Spleen (tissue), 11 donors: ENCODE measurements around the gene HBZ. TPM values are rescaled to one million over a fixed set of nuclear protein-coding genes. Genes with fewer than 3 reads are reported as not detected.

Source experiments
- DNase-seq: peaks from one replicate; pipeline ENCODE4 v3.0.0-alpha.2; 2020
- H3K27ac ChIP-seq, 8 donors: fragments of 200-600 bp; sonication (generic) in 7 of 8; 1 replicate in 4 of 8; 2 replicates in 4 of 8; pipeline versions ENCODE4 v1.5.0 to v1.8.0; 2016 to 2021; ENCODE audit warnings: inconsistent platforms in 4 of 8, mild to moderate bottlenecking in 4 of 8, moderate library complexity in 1 of 8
- H3K27me3 ChIP-seq, 7 donors: fragments of 200-600 bp; sonication (generic) in 6 of 7; replicated peaks in 1 of 7; 1 replicate in 4 of 7; 2 replicates in 3 of 7; pipeline versions ENCODE4 v1.5.0 to v1.8.0; 2016 to 2021; ENCODE audit warnings: inconsistent platforms in 3 of 7, mild to moderate bottlenecking in 1 of 7
- H3K36me3 ChIP-seq, 6 donors: fragments of 200-600 bp; sonication (generic) in 5 of 6; 1 replicate in 4 of 6; 2 replicates in 2 of 6; pipeline versions ENCODE4 v1.5.0 to v1.8.0; 2016 to 2021; ENCODE audit warnings: inconsistent platforms in 2 of 6
- H3K4me1 ChIP-seq, 6 donors: fragments of 200-600 bp; sonication (generic) in 5 of 6; 1 replicate in 3 of 6; 2 replicates in 3 of 6; pipeline versions ENCODE4 v1.5.0 to v1.8.0; 2016 to 2021; ENCODE audit warnings: inconsistent platforms in 3 of 6
- H3K4me3 ChIP-seq, 8 donors: fragments of 200-600 bp; sonication (generic) in 7 of 8; 1 replicate in 4 of 8; 2 replicates in 4 of 8; pipeline versions ENCODE4 v1.5.0 to v1.8.0; 2016 to 2021; ENCODE audit warnings: inconsistent platforms in 4 of 8, mild to moderate bottlenecking in 4 of 8, moderate library complexity in 2 of 8
- H3K9me3 ChIP-seq, 8 donors: fragments of 200-600 bp; sonication (generic) in 7 of 8; 1 replicate in 4 of 8; 2 replicates in 4 of 8; pipeline versions ENCODE4 v1.5.0 to v1.8.0; 2016 to 2021; ENCODE audit warnings: inconsistent platforms in 4 of 8
- CTCF ChIP-seq, 11 experiments: fragments of 200-600 bp in 7 of 11; fragments of 450-650 bp in 4 of 11; sonication (generic) in 4 of 11; IDR thresholded peaks in 8 of 11; conservative IDR thresholded peaks in 3 of 11; 1 replicate in 7 of 11; 2 replicates in 4 of 11; pipeline versions ENCODE4 v1.4.0 to v1.8.0; 2016 to 2021; ENCODE audit warnings: antibody characterized with exemption in 11 of 11, inconsistent platforms in 4 of 11, mild to moderate bottlenecking in 1 of 11
- POLR2A ChIP-seq, 3 donors: fragments of 450-650 bp; IDR thresholded peaks; one replicate each; pipeline ENCODE4 v1.5.1; 2017; ENCODE audit warnings: antibody characterized with exemption in 3 of 3, mild to moderate bottlenecking in 1 of 3
- POLR2AphosphoS5 ChIP-seq, 3 donors: sonication (generic); formaldehyde crosslinking; IDR thresholded peaks; one replicate each; pipeline ENCODE4 v1.5.1; 2017; ENCODE audit warnings: antibody characterized with exemption in 3 of 3
- WGBS, 5 donors: extraction: QIAGEN DNeasy Blood & Tissue Kit in 3 of 5; methylation state at CpG; one replicate each; pipeline versions ENCODE4 v1.1.5 to v1.1.7; 2013 to 2018; 5-methylcytosine and 5-hydroxymethylcytosine counted together
- intact Hi-C: fragments of 100-400 bp; cut with DNase I; formaldehyde crosslinking; loops from one replicate; pipeline ENCODE4 v1.15.0; 2023; ENCODE audit warnings: low total_unique reads
- polyA plus RNA-seq, 3 donors: library from polyadenylated mRNA; stranded (reverse); fragments of 200-250 nt; gene quantifications; one replicate each; pipeline ENCODE4 v1.2.1, GENCODE V29; 2013
- total RNA-seq, 7 donors: library from RNA; depleted of rRNA in 3 of 7; stranded (reverse); fragments of >200 nt in 3 of 7; fragmentation: NEBNext Ultra II Directional in 4 of 7; extraction: Animal tissue kit (Norgen Biotek cat#: 25700) in 4 of 7; gene quantifications; one replicate each; pipeline versions ENCODE4 v1.1.0 to v1.2.1, GENCODE V29; 2016 to 2021
- donor health status: healthy with polysubstance abuse.
- donor health status: DM: no; HTN: no; CAD: no; lungs with moderate emphysema.
- donor health status: DM: no; HTN: no; CAD: no.
- donor health status: Bipolar disorder and iron deficiency.
- donor health status: healthy.
- donor health status: DM: no; HTN: no; CAD: no.
- donor health status: DM: yes; HTN: yes; CAD: no.

Gene HBZ
- total and polyA plus RNA-seq, 10 donors = 0.16 to 1.2 TPM; not detected in 8

GRCh38 chr16:164827-165538, 12.5 kb downstream of the HBZ start:
- peak overlapping the region in 3 of 8 donors; percentile 27 to 61 (median 33) for H3K4me3 ChIP-seq
- DNase-seq = no peak
- TF ChIP-seq POLR2A (IDR thresholded peaks at IDR 0.05) (no peak), CTCF (IDR thresholded peaks at IDR 0.05 in 8 of 11, conservative IDR thresholded peaks at IDR 0.05 in 3 of 11) (no peak), POLR2AphosphoS5 (IDR thresholded peaks at IDR 0.05) (no peak)
- 2 to 5% (median 3%) methylated on average over 9 to 55 of the region's 77 CpGs for WGBS, 5 donors
- no peaks in the 10 kb centered on the region for H3K9me3 ChIP-seq
- no peaks in the 10 kb centered on the region for H3K36me3 ChIP-seq
- H3K27me3 ChIP-seq = peaks cover 0 to 75% (median 50%) of the 10 kb centered on the region in 7 donors
- H3K27ac ChIP-seq = no peak overlapping the region
- intact Hi-C loops = no loop called here
- peaks cover 13 to 24% (median 20%) of the 10 kb centered on the region in 6 donors for H3K4me1 ChIP-seq

- DNase-seq = no peak
- intact Hi-C loops = no loop called here
- TF ChIP-seq POLR2A (IDR thresholded peaks at IDR 0.05) (no peak), CTCF (IDR thresholded peaks at IDR 0.05 in 8 of 11, conservative IDR thresholded peaks at IDR 0.05 in 3 of 11) (peak in 1 of 11 experiments; percentile 4)
- Histone ChIP-seq H3K4me1 (peaks cover 13 to 24% (median 20%) of the 10 kb centered on the region in 6 donors), H3K4me3 (peak within 1 kb of the TSS in 6 of 8 donors; percentile 2 to 61 (median 23)), H3K27me3 (peaks cover 0 to 79% (median 56%) of the 10 kb centered on the region in 7 donors), H3K27ac (no peak within 1 kb of the TSS), H3K36me3 (no peaks in the 10 kb centered on the region), H3K9me3 (no peaks in the 10 kb centered on the region)
- WGBS, 5 donors = 3 to 11% (median 4%) methylated on average over 39 to 75 of the region's 75 CpGs
These were observed 13.3 kb downstream of the HBZ start, which contains the start of gene HBM for GRCh38 chr16:165539-166374. Gene HBM, plus strand, starts transcription at chr16:165978. Its CDS starts 20 bp downstream, at chr16:165998.

- no peaks in the 10 kb centered on the region for H3K36me3 ChIP-seq
- intact Hi-C loops = no loop called here
- H3K27me3 ChIP-seq = peaks cover 0 to 79% (median 64%) of the 10 kb centered on the region in 7 donors
- WGBS, 5 donors = 3 to 6% (median 4%) methylated on average over 14 to 45 of the region's 45 CpGs
- no peak for DNase-seq
- peaks cover 13 to 24% (median 20%) of the 10 kb centered on the region in 6 donors for H3K4me1 ChIP-seq
- H3K4me3 ChIP-seq = peak overlapping the region in 6 of 8 donors; percentile 2 to 61 (median 23)
- no peak overlapping the region for H3K27ac ChIP-seq
- TF ChIP-seq CTCF (IDR thresholded peaks at IDR 0.05 in 8 of 11, conservative IDR thresholded peaks at IDR 0.05 in 3 of 11) = peak in 1 of 11 experiments; percentile 1
- no peak for TF ChIP-seq POLR2AphosphoS5 (IDR thresholded peaks at IDR 0.05)
- H3K9me3 ChIP-seq = no peaks in the 10 kb centered on the region
These were observed 14.1 kb downstream of the HBZ start for GRCh38 chr16:166375-167121.
